ENCODE data around the gene SGMS1.

SGMS1 gene

DNA sequence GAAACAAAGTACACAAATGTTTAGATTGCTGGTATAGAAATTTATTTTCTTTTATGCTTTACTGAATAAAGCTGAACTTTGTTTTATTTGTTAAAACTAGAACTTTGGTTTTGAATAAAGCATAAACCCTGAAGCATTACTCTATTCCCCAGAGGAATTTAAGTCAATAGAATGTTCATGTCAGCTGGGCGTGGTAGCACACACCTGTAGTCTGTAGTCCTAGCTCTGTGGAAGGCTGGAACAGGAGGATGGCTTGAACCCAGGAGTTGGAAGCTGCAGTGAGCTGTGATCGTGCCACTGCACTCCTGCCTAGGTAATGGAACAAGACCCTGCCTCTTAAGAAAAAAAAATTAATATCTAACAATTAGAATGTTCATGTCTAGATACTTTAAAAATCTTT lies 233.5 kb downstream of the SGMS1 start:
- Histone ChIP-seq H3K9me3 (ENCODE audit: insufficient read depth, low read length) (no peaks in the 10 kb centered on the region), H4K20me1 (ENCODE audit: low read depth, low read length) (no peaks in the 10 kb centered on the region), H3K27me3 (ENCODE audit: low read length) (no peaks in the 10 kb centered on the region), H3K36me3 (ENCODE audit: low read length) (no peaks in the 10 kb centered on the region), H3K4me3 (ENCODE audit: insufficient read depth, low read length, poor library complexity, severe bottlenecking) (no peak overlapping the region), H3K9me2 (replicated peaks; ENCODE audit: insufficient read depth, low read length) (no peaks in the 10 kb centered on the region), H3K4me2 (ENCODE audit: low read depth, low read length, poor library complexity, severe bottlenecking) (no peak overlapping the region), H3K79me2 (ENCODE audit: insufficient read depth, low read length) (no peaks in the 10 kb centered on the region; the same call in 1 of the 2 replicates), H3K9ac (ENCODE audit: low read length) (no peak overlapping the region), H3K27ac (ENCODE audit: low read depth, low read length) (no peak overlapping the region), H3F3A (ENCODE audit: insufficient read depth) (no peaks in the 10 kb centered on the region), H2AFZ (ENCODE audit: low read depth, low read length, severe bottlenecking) (no peak overlapping the region)
- TF ChIP-seq EZH2phosphoT487 (conservative IDR thresholded peaks at IDR 0.05; ENCODE audit: low read length), result no peak
- TF ChIP-seq, protein P1, sequence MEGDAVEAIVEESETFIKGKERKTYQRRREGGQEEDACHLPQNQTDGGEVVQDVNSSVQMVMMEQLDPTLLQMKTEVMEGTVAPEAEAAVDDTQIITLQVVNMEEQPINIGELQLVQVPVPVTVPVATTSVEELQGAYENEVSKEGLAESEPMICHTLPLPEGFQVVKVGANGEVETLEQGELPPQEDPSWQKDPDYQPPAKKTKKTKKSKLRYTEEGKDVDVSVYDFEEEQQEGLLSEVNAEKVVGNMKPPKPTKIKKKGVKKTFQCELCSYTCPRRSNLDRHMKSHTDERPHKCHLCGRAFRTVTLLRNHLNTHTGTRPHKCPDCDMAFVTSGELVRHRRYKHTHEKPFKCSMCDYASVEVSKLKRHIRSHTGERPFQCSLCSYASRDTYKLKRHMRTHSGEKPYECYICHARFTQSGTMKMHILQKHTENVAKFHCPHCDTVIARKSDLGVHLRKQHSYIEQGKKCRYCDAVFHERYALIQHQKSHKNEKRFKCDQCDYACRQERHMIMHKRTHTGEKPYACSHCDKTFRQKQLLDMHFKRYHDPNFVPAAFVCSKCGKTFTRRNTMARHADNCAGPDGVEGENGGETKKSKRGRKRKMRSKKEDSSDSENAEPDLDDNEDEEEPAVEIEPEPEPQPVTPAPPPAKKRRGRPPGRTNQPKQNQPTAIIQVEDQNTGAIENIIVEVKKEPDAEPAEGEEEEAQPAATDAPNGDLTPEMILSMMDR (IDR thresholded peaks at IDR 0.05; ENCODE audit: insufficient read depth, low read length, poor library complexity, severe bottlenecking), result no peak

DNA sequence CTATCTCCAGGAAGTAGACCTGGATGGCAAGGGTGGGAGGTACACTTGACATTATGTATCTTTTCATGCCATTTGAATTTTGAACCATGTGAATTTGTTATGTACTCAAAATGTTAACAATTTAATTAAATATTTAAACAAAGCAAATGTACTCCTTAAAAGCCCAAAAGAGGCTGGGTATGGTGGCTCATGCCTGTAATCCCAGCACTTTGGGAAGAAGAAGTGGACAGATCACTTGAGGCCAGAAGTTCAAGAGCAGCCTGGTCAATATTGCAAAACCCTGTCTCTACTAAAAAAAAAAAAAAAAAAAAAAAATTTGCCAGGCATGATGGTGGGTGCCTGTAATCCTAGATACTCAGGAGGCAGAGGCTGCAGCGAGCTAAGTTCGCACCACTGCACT lies 235.6 kb downstream of the SGMS1 start:
- Histone ChIP-seq H3F3A (ENCODE audit: insufficient read depth) (no peaks in the 10 kb centered on the region), H3K9me2 (replicated peaks; ENCODE audit: insufficient read depth, low read length) (no peaks in the 10 kb centered on the region), H3K27ac (ENCODE audit: low read depth, low read length) (no peak overlapping the region), H3K9ac (ENCODE audit: low read length) (no peak overlapping the region), H3K79me2 (ENCODE audit: insufficient read depth, low read length) (no peaks in the 10 kb centered on the region), H4K20me1 (ENCODE audit: low read depth, low read length) (no peaks in the 10 kb centered on the region), H3K9me3 (ENCODE audit: insufficient read depth, low read length) (no peaks in the 10 kb centered on the region), H3K4me3 (ENCODE audit: insufficient read depth, low read length, poor library complexity, severe bottlenecking) (no peak overlapping the region), H2AFZ (ENCODE audit: low read depth, low read length, severe bottlenecking) (no peak overlapping the region), H3K36me3 (ENCODE audit: low read length) (no peaks in the 10 kb centered on the region), H3K4me2 (ENCODE audit: low read depth, low read length, poor library complexity, severe bottlenecking) (no peak overlapping the region), H3K27me3 (ENCODE audit: low read length) (no peaks in the 10 kb centered on the region)
- TF ChIP-seq EZH2phosphoT487 (conservative IDR thresholded peaks at IDR 0.05; ENCODE audit: low read length), result no peak
- TF ChIP-seq, protein P1 (IDR thresholded peaks at IDR 0.05; ENCODE audit: insufficient read depth, low read length, poor library complexity, severe bottlenecking), result no peak

DNA sequence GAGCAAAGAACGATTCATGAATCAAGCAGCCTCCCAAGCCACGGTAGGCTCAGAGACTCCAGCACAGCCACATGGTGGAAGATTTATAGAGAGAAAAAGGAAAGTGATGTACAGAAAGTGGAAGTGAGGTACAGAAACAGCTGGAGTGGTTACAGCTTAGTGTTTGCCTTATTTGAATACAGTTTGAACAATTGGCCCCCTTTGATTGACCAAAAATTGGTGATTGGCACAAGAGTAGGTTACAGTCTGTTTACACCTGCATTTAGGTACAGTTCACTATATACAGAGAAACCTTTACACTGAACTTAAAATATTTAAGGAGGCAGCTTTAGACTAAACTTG lies 236.1 kb downstream of the SGMS1 start:
- Histone ChIP-seq H3K79me2 (ENCODE audit: insufficient read depth, low read length) (no peaks in the 10 kb centered on the region), H3K4me3 (ENCODE audit: insufficient read depth, low read length, poor library complexity, severe bottlenecking) (no peak overlapping the region), H3K9me3 (ENCODE audit: insufficient read depth, low read length) (no peaks in the 10 kb centered on the region), H2AFZ (ENCODE audit: low read depth, low read length, severe bottlenecking) (no peak overlapping the region), H3F3A (ENCODE audit: insufficient read depth) (no peaks in the 10 kb centered on the region), H3K27ac (ENCODE audit: low read depth, low read length) (no peak overlapping the region), H3K36me3 (ENCODE audit: low read length) (no peaks in the 10 kb centered on the region), H3K4me2 (ENCODE audit: low read depth, low read length, poor library complexity, severe bottlenecking) (no peak overlapping the region), H4K20me1 (ENCODE audit: low read depth, low read length) (no peaks in the 10 kb centered on the region), H3K9me2 (replicated peaks; ENCODE audit: insufficient read depth, low read length) (no peaks in the 10 kb centered on the region), H3K9ac (ENCODE audit: low read length) (no peak overlapping the region), H3K27me3 (ENCODE audit: low read length) (no peaks in the 10 kb centered on the region)
- TF ChIP-seq, protein P1 (IDR thresholded peaks at IDR 0.05; ENCODE audit: insufficient read depth, low read length, poor library complexity, severe bottlenecking), result no peak
- no peak for TF ChIP-seq EZH2phosphoT487 (conservative IDR thresholded peaks at IDR 0.05; ENCODE audit: low read length)
